HG02970 (cell line): ENCODE data around the gene ARIH1.
"Not testable (repeated sequence)": the region's sequence is repeated elsewhere in the genome, so short reads cannot be mapped to it uniquely, and the experiment has no call there.

Source experiments
- ATAC-seq: cut with Tn5 transposase; IDR thresholded peaks from one replicate; pipeline ENCODE4 v1.9.1; 2021; ENCODE audit warnings: mild to moderate bottlenecking, moderate library complexity, moderate number of reproducible peaks; ENCODE audit not compliant: unreplicated experiment, low FRiP score

Gene ARIH1

GRCh38 chr15:72592676-72593075 is 118.5 kb downstream of the ARIH1 start:
- no peak for ATAC-seq

DNA sequence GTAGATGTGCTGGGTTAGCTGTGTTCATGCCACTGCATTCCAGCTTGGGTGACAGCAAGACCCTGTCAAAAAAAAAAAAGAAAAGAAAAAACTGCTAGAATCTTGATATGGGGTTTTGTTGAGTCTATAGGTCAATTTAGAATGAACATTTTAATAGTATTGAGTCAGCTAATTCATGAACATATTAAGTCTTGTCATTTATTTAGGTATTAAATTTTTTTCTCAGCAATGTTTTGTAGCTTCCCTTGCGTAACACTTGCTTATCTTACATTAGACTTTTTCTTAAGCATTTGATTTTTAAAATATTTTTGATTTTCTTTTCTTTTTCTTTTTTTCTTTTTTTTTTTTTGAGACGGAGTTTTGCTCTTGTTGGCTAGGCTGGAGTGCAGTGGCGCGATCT is 119.7 kb downstream of the ARIH1 start:
- ATAC-seq, result no peak

- ATAC-seq, result no peak
Observed at GRCh38 chr15:72599855-72600464, 125.8 kb downstream of the ARIH1 start.

- no peak for ATAC-seq
Observed at GRCh38 chr15:72604794-72605193, 130.7 kb downstream of the ARIH1 start.

DNA sequence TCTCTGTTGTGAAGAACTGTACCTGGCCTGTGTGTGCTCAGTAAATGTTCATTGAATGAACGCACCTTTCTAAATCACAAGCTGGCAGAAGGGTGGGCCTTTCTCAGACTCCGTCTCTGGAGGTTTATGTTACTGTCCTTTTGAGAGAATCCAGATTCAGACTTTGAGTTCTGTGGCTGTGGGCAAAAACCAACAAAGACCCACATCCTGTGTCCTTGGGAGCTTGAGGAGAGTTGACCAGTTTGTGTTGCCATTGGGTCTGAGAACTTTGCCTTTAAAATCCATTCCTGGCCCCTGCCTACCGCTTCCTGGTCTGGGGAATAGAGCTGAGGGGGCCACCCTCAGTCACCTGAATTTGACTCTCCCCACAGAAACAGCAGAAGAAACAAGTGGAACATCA is 134.0 kb downstream of the ARIH1 start:
- not testable (repeated sequence) for ATAC-seq

DNA sequence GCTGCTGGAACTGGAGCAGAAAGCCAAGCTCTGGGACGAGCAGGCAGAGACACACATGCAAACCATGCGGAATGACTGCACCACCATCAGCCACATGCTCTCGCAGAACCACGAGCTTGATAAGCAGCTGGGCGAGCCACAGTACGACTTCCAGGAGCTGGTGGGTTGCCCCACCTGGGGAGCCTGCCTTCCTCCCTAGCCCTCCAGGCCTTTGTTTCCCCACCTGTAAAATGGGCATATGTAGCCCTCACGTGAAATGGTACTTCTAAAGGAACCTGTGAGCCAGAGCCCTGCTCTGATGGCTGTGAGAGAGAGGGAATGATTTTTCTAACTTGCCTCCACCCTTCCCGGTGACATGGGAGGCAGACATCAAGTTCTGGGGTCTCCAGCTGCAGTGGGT is 135.7 kb downstream of the ARIH1 start:
- no peak for ATAC-seq

- not testable (repeated sequence) for ATAC-seq
Observed at GRCh38 chr15:72612324-72612723, 138.2 kb downstream of the ARIH1 start.

DNA sequence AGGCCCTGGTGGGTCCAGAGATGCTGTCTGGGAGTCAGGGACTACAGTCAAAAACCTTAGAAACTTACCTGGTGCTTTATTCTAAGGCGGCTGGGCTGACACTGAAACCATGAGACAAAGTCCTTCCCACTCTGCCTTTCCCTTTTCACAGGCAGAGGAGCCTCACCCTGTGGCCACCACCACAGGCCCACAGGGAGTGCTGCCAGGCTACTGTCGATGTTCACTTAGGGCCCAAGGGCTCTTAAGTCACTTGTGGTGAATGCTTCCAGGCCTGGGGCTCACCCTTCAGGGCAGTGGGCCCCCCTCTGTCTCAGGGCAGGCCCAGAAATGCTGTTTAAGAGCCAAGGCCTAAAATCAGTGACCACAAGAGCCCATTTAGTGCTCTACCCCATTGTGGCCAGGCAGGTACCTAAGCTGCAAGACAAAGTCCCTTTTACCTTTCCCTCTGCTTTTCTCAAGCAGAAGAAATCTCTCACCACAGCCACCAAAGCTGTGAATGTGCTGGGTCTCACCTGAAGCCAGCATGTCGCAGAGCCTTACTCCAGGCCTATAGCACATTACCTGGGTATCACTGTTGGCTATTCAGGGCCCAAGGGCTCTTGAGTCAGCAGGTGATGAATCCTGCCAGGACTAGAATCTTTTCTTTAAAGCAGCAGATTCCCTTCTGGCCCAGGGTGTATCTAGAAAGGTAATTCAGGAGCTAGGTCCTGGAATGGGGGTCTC is 140.8 kb downstream of the ARIH1 start:
- no peak for ATAC-seq

DNA sequence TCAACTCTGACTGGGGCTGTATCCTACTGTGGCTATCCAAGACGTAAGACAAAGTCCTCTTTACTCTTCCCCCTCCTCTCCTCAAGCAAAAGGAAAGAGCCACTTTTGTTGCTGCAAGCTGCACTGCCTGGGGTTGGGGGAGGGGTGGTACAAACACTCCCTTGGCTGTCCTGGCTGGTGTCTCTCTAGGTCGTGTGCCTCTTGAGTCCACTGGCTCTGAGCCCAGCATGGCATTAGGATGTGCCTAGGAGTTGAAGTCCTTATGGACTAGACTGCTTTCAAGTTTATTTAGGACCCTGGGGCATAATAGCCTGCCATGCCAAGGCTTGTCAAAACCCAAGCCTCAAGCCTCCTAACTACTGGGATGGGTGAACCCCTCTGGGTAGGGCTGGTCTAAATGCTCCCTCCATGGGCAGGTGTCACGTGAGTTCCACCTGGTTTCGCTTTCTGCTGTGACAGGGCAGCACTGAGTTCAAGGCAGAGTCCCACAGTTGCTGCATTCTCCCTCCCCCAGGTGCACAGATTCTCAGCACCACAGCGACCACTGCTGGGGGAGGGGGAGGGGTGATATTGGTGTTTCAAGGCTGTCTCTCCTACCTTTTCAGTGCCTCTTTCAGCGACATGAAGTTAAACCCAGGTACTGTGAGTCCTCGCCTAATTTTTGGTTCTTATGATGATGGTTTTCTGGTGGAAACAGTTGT is 141.6 kb downstream of the ARIH1 start:
- ATAC-seq, result not testable (repeated sequence)

GRCh38 chr15:72616491-72617210 is 142.5 kb downstream of the ARIH1 start:
- ATAC-seq, result no peak

- not testable (repeated sequence) for ATAC-seq
Observed at GRCh38 chr15:72623854-72624253, 149.7 kb downstream of the ARIH1 start.

- ATAC-seq, result not testable (repeated sequence)
Observed at GRCh38 chr15:72626153-72626552, 152.0 kb downstream of the ARIH1 start.

DNA sequence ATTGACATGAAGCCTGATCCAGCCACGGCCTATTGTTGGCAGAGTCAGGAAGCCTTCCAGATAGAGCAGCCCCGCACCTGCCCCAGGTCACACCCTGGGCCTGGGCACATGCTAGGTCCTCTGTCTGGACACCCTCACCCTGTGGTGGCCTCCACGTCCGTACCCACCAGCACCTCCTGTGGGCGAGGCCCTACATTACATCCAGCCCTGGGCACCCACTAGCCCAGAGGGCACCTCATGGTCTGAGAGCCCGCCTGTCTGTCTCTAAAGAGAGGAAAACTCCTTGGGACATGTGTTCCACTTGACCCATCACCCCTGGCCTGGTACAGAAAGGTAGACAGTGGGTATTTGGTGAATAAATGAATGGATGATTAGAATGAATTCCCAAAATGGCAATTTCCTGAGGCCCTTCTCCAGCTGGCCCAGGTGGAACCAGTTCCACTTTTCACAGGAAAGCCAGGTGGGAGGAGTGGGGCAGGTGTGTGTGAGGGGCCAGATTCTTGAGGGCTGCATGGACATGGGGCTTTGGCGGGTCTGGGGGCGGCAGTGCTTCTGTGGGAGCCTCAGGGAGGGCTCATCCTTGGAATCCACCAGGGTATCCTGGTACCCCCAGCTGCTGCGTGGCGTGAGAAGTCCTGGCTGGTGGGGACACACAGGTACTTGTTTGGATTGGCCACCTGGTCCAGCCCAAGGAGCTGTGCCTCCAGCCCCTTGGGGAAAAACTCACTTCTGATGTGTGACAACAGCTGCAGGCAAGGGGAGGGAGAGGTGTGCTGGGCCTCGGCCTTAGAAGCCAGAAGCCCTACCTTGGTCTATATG is 154.3 kb downstream of the ARIH1 start:
- ATAC-seq, result not testable (repeated sequence)

DNA sequence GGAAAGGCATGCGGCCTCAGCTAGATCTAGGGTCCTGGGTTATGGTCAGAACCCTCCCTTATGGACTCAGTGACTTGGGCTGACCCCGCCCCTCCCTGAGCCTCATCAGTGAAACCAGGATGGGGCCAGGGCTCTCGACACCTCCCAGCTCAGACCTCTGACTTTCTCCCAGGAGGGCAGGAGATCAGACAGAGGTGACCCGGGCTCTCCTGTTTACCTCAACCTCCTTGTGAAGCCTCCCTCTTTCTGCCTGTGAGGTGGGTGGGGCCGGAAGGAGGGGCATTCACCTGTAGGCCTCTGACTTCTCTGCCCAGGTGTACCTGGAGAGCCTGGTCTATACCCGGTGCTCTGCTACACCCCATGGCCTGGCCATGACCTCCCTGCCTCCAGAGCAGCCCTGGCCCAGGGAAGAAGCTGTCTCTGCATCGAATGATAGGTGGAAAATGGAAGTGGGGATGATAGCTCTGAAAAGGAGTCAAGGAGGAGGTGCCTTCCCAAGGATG is 155.0 kb downstream of the ARIH1 start:
- not testable (repeated sequence) for ATAC-seq

GRCh38 chr15:72636519-72637282 is 162.6 kb downstream of the ARIH1 start:
- not testable (repeated sequence) for ATAC-seq

GRCh38 chr15:72639759-72640483 is 165.8 kb downstream of the ARIH1 start:
- not testable (repeated sequence) for ATAC-seq

DNA sequence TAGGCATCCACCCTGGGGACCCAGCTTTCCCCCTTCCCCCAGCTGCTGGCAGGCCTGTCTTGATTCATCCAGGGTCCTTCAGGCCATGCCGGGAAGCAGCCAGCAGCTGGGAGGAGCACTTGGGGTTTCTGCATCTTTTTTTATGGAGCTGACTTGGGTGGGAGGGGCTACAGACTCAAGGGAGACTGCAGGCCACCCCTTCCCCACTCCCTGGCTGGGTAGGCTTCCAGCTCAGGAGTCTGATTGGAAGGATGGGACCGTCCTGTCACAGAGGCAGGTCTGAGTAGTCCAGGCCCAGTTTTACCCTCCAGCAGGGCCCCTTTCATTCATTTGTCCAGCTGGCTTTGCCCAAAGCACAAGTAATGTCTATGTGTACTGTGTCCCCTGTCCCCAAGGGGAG is 168.1 kb downstream of the ARIH1 start:
- ATAC-seq, result not testable (repeated sequence)

DNA sequence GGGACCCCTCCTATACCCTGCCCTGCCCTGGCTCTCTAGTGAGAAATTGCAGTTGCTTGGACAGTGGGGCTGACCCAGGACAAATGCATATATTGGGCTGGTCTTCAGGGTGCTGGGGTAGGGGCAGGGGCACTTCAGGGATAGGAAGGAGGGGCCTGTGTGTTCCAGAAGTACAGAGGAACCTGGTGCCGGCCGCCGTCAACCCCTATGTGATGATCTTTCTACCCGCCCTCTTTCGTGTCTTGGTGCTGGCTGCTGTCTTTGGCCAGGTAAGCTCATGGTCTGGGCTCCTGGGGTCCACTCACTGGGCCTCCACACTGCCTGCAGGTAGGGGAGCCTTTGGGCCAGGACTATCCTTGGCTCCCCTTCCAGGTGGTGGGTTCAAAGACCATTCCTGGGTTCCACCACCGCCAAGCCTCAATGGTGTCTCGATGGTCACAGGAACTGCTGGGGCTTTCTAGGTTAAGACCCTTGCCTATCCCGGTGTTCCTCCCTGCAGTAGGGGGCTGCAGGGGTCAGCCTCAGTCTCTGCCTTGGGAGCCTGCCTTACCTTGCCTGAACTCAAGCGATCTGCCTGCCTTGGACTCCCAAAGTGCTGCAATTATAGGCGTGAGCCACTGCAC is 174.6 kb downstream of the ARIH1 start:
- not testable (repeated sequence) for ATAC-seq
